CD14-positive monocyte (primary cell): ENCODE data around the gene SPATA13. TPM values are rescaled to one million over a fixed set of nuclear protein-coding genes. Genes with fewer than 3 reads are reported as not detected.
A peak's percentile ranks its signal among the peaks of the same experiment; 100 is the strongest.

ENCODE experiments used
- DNase-seq, 3 donors: peaks; one replicate each; pipeline ENCODE4 v3.0.0-alpha.2; 2011 to 2022
- H2AFZ ChIP-seq: 2 replicates; pipeline ENCODE4 v1.6.0; 2012; ENCODE audit warnings: mild to moderate bottlenecking, low read depth, low read length, inconsistent platforms; ENCODE audit not compliant: insufficient read depth, poor library complexity, severe bottlenecking
- H3K27ac ChIP-seq, 2 donors: 1 replicate in 1 of 2; 2 replicates in 1 of 2; pipeline ENCODE4 v1.5.1; 2012 to 2013; ENCODE audit warnings: low read length in 2 of 2, control low read depth in 1 of 2, inconsistent platforms in 1 of 2, low read depth in 1 of 2, mild to moderate bottlenecking in 1 of 2
- H3K27me3 ChIP-seq, 2 donors: one replicate each; pipeline versions ENCODE4 v1.6.0 to v1.6.1; 2011 to 2013; ENCODE audit warnings: low read length in 2 of 2; ENCODE audit not compliant: control insufficient read depth in 2 of 2, insufficient read depth in 2 of 2
- H3K36me3 ChIP-seq, 2 donors: replicated peaks in 1 of 2; 1 replicate in 1 of 2; 2 replicates in 1 of 2; pipeline versions ENCODE4 v1.5.1 to v1.6.1; 2012 to 2013; ENCODE audit warnings: low read length in 2 of 2, control low read depth in 1 of 2, inconsistent platforms in 1 of 2, mild to moderate bottlenecking in 1 of 2; ENCODE audit not compliant: insufficient read depth in 2 of 2, control insufficient read depth in 1 of 2
- H3K4me1 ChIP-seq, 2 donors: 1 replicate in 1 of 2; 2 replicates in 1 of 2; pipeline versions ENCODE4 v1.5.1 to v1.6.1; 2012 to 2013; ENCODE audit warnings: low read length in 2 of 2, control low read depth in 1 of 2, inconsistent platforms in 1 of 2, mild to moderate bottlenecking in 1 of 2, moderate library complexity in 1 of 2; ENCODE audit not compliant: insufficient read depth in 2 of 2, control insufficient read depth in 1 of 2
- H3K4me2 ChIP-seq: replicated peaks from 2 replicates; pipeline ENCODE3; 2012; ENCODE audit warnings: low read length, moderate library complexity, mild to moderate bottlenecking; ENCODE audit not compliant: poor library complexity, severe bottlenecking; ENCODE audit errors: extremely low read depth
- H3K4me3 ChIP-seq, 3 experiments: fragments of 200-600 bp in 1 of 3; sonication (generic) in 1 of 3; replicated peaks in 1 of 3; 1 replicate in 2 of 3; 2 replicates in 1 of 3; pipeline ENCODE4 v1.5.1; 2011 to 2013; ENCODE audit warnings: low read length in 3 of 3, mild to moderate bottlenecking in 3 of 3, control low read depth in 2 of 3, low read depth in 2 of 3, inconsistent platforms in 1 of 3, moderate library complexity in 1 of 3
- H3K79me2 ChIP-seq: 2 replicates; pipeline ENCODE4 v1.6.0; 2012; ENCODE audit warnings: mild to moderate bottlenecking, control low read depth, inconsistent platforms, low read length, moderate library complexity; ENCODE audit not compliant: insufficient read depth
- H3K9ac ChIP-seq: 2 replicates; pipeline ENCODE4 v1.6.0; 2017; ENCODE audit warnings: low read length, mild to moderate bottlenecking; ENCODE audit not compliant: insufficient read depth, poor library complexity, severe bottlenecking
- H3K9me3 ChIP-seq, 2 donors: replicated peaks in 1 of 2; 1 replicate in 1 of 2; 2 replicates in 1 of 2; pipeline versions ENCODE4 v1.5.1 to v1.6.1; 2012 to 2013; ENCODE audit warnings: low read length in 2 of 2, control low read depth in 1 of 2; ENCODE audit not compliant: control insufficient read depth in 1 of 2, insufficient read depth in 1 of 2
- H4K20me1 ChIP-seq: 2 replicates; pipeline ENCODE4 v1.6.0; 2012; ENCODE audit warnings: mild to moderate bottlenecking, low read length, control low read depth, moderate library complexity; ENCODE audit not compliant: insufficient read depth
- H3K27ac Mint-ChIP-seq, 7 donors: one replicate each; pipeline ENCODE4 v1.8.0; 2020; ENCODE audit warnings: mild to moderate bottlenecking in 7 of 7, mixed read lengths in 7 of 7, moderate library complexity in 6 of 7, inconsistent platforms in 2 of 7
- H3K27me3 Mint-ChIP-seq, 3 donors: one replicate each; pipeline ENCODE4 v1.8.0; 2021 to 2022; ENCODE audit warnings: low read depth in 3 of 3, mild to moderate bottlenecking in 3 of 3, mixed read lengths in 3 of 3, moderate library complexity in 3 of 3, inconsistent platforms in 1 of 3
- H3K36me3 Mint-ChIP-seq, 2 donors: one replicate each; pipeline ENCODE4 v1.8.0; 2020; ENCODE audit warnings: mixed read lengths in 2 of 2, inconsistent platforms in 1 of 2, mild to moderate bottlenecking in 1 of 2
- H3K4me1 Mint-ChIP-seq: one replicate; pipeline ENCODE4 v1.8.0; 2020; ENCODE audit warnings: mild to moderate bottlenecking, mixed read lengths
- H3K4me3 Mint-ChIP-seq, 2 donors: one replicate each; pipeline ENCODE4 v1.8.0; 2020; ENCODE audit warnings: mild to moderate bottlenecking in 2 of 2, mixed read lengths in 2 of 2, moderate library complexity in 1 of 2
- H3K9me3 Mint-ChIP-seq, 7 donors: one replicate each; pipeline ENCODE4 v1.8.0; 2020 to 2022; ENCODE audit warnings: mixed read lengths in 7 of 7, mild to moderate bottlenecking in 6 of 7, moderate library complexity in 6 of 7, inconsistent platforms in 2 of 7
- CTCF ChIP-seq: fragments of 200-600 bp; IDR thresholded peaks from one replicate; pipeline ENCODE4 v1.8.0; 2022; ENCODE audit warnings: antibody characterized with exemption, mild to moderate bottlenecking
- WGBS: methylation state at CpG from one replicate; pipeline ENCODE4 v1.1.5; 2013; ENCODE audit warnings: missing lambda C conversion rate; ENCODE audit not compliant: insufficient coverage; 5-methylcytosine and 5-hydroxymethylcytosine counted together
- intact Hi-C, 2 donors: fragments of 100-400 bp; cut with micrococcal nuclease; formaldehyde crosslinking; loops; one replicate each; pipeline versions ENCODE4 v1.15.0 to v1.15.1; 2023
- polyA plus RNA-seq, 3 donors: library from polyadenylated mRNA; depleted of rRNA in 1 of 3; unstranded in 2 of 3; stranded (reverse) in 1 of 3; fragments of 300-500 nt in 2 of 3; fragments of >200 nt in 1 of 3; fragmentation: Illumina TruSeq in 2 of 3; gene quantifications; 1 replicate in 2 of 3; 2 replicates in 1 of 3; pipeline ENCODE4 v1.2.3, GENCODE V29; 2012 to 2021

SPATA13 gene
- polyA plus RNA-seq, 3 donors, result 9.3 to 44.7 (median 11.6) TPM

DNA sequence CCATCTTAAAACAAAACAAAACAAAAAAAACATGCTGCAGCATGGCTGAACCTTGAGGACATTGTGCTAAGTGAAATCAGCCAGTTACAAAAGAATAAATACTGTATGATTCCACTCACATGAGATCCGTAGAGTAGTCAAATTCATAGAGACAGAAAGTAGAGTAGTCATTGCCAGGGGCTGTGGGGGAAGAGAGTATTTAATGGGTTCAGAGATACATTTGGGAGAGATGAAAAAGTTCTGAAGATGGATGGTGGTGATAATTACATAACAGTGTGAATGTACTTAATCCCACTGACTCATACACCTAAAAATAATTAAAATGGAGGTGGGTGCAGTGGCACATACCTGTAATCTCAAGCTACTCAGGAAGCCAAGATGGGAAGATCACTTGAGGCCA is 76.8 kb downstream of the SPATA13 start:
- Mint-ChIP-seq H3K4me3 (no peak overlapping the region), H3K36me3 (no peaks in the 10 kb centered on the region), H3K27me3 (peaks cover 0 to 1% (median 0%) of the 10 kb centered on the region in 3 donors), H3K9me3 (no peaks in the 10 kb centered on the region), H3K4me1 (peaks cover 10% of the 10 kb centered on the region), H3K27ac (peak overlapping the region in 2 of 7 donors; percentile 5 to 33)
- no peak for DNase-seq
- TF ChIP-seq CTCF, result no peak
- Histone ChIP-seq H3K4me1 (peaks cover 6 to 18% of the 10 kb centered on the region in 2 donors), H2AFZ (no peak overlapping the region), H3K9me3 (no peaks in the 10 kb centered on the region), H4K20me1 (no peaks in the 10 kb centered on the region), H3K27me3 (no peaks in the 10 kb centered on the region), H3K36me3 (no peaks in the 10 kb centered on the region), H3K27ac (no peak overlapping the region), H3K9ac (no peak overlapping the region), H3K4me2 (no peak overlapping the region), H3K4me3 (no peak overlapping the region), H3K79me2 (no peaks in the 10 kb centered on the region)
- intact Hi-C loops, result no loop called here
- no CpG with 5 or more reads among the region's 1 CpG for WGBS

DNA sequence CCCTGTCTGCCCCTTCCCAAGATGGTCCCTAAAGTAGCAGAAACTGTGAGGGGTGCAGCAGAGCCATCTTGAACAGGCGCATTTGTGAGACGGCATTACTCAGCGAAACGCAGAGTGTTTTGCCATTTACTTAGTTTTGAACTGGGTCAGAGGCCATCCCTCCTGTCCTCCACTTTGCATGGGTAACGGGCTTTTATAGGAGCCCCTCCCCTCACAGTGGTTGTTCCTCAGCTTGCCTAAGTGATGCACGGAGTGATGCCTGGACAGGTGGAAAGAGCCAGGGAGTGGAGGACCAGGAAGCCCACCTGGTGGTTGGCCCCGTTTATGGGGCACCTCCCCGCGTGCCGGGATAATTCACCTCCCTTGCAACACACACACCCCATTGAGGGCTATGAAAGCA is 80.8 kb downstream of the SPATA13 start:
- Histone ChIP-seq H3K27ac (no peak overlapping the region), H3K9ac (no peak overlapping the region), H3K79me2 (no peaks in the 10 kb centered on the region), H3K27me3 (no peaks in the 10 kb centered on the region), H3K9me3 (no peaks in the 10 kb centered on the region), H3K36me3 (no peaks in the 10 kb centered on the region), H3K4me3 (no peak overlapping the region), H4K20me1 (no peaks in the 10 kb centered on the region), H3K4me1 (peaks cover 17 to 34% of the 10 kb centered on the region in 2 donors), H3K4me2 (no peak overlapping the region), H2AFZ (no peak overlapping the region)
- no peak for DNase-seq
- Mint-ChIP-seq H3K27me3 (peaks cover 0 to 1% (median 0%) of the 10 kb centered on the region in 3 donors), H3K4me1 (peaks cover 28% of the 10 kb centered on the region), H3K4me3 (no peak overlapping the region), H3K9me3 (peaks cover 0 to 2% (median 0%) of the 10 kb centered on the region in 7 donors), H3K36me3 (no peaks in the 10 kb centered on the region), H3K27ac (no peak overlapping the region)
- TF ChIP-seq CTCF, result no peak
- intact Hi-C loops, result no loop called here
- WGBS, result 98% methylated on average over 8 of the region's 10 CpGs
